SK-N-SH (cell line): Measurements from ENCODE around the gene SLC6A9. TPM values are rescaled to one million over a fixed set of nuclear protein-coding genes. Genes with fewer than 3 reads are reported as not detected.
A peak's percentile ranks its signal among the peaks of the same experiment; 100 is the strongest.

Experiments used
- CTCF ChIA-PET: fragments of 300-600, 350-600 bp; formaldehyde crosslinking; extraction: SDS; loops from one replicate; lab custom pipeline; 2021; lab: Yijun Ruan, JAX
- POLR2A ChIA-PET: fragments of 350-600 bp; sonication (Branson Sonifier 250); formaldehyde crosslinking; extraction: SDS; loops from one replicate; lab custom pipeline; 2020; ENCODE audit warnings: antibody characterized with exemption, inconsistent platforms; lab: Yijun Ruan, JAX
- DNase-seq: peaks from one replicate; pipeline ENCODE4 v3.0.0; 2012
- H2AFZ ChIP-seq: fragments of 200-600 bp; sonication (generic); 2 replicates; pipeline ENCODE4 v1.8.1; 2016; ENCODE audit warnings: antibody characterized with exemption, mild to moderate bottlenecking, low read depth
- H3F3A ChIP-seq: fragments of 200-600 bp; sonication (generic); replicated peaks from 2 replicates; pipeline ENCODE3; 2016; ENCODE audit warnings: antibody characterized with exemption, mild to moderate bottlenecking; ENCODE audit not compliant: insufficient read depth
- H3K27ac ChIP-seq, 2 experiments: fragments of 200-500 bp in 1 of 2; fragments of 200-600 bp in 1 of 2; sonication (Bioruptor generic) in 1 of 2; sonication (generic), shearing (Covaris generic) in 1 of 2; 2 replicates each; pipeline versions ENCODE4 v1.5.1 to v1.6.1; 2014 to 2016; ENCODE audit warnings: low read depth in 2 of 2, inconsistent platforms in 1 of 2, low read length in 1 of 2, mild to moderate bottlenecking in 1 of 2, mixed read lengths in 1 of 2
- H3K27me3 ChIP-seq: fragments of 200-600 bp; sonication (generic), shearing (Covaris generic); 2 replicates; pipeline ENCODE4 v1.6.1; 2016; ENCODE audit warnings: mixed run types; ENCODE audit not compliant: insufficient read depth
- H3K36me3 ChIP-seq, 2 experiments: fragments of 200-500 bp in 1 of 2; fragments of 200-600 bp in 1 of 2; sonication (Bioruptor generic) in 1 of 2; sonication (generic) in 1 of 2; replicated peaks in 1 of 2; 2 replicates each; pipeline versions ENCODE3 to v1.5.1; 2014 to 2016; ENCODE audit warnings: low read length in 1 of 2, mild to moderate bottlenecking in 1 of 2; ENCODE audit not compliant: insufficient read depth in 2 of 2, control insufficient read depth in 1 of 2
- H3K4me1 ChIP-seq, 2 experiments: fragments of 200-500 bp in 1 of 2; fragments of 200-600 bp in 1 of 2; sonication (Bioruptor generic) in 1 of 2; sonication (generic), shearing (Covaris generic) in 1 of 2; 2 replicates each; pipeline versions ENCODE4 v1.5.1 to v1.6.1; 2014 to 2016; ENCODE audit warnings: low read depth in 1 of 2, low read length in 1 of 2, mixed run types in 1 of 2; ENCODE audit not compliant: insufficient read depth in 2 of 2, control insufficient read depth in 1 of 2
- H3K4me2 ChIP-seq: fragments of 200-600 bp; sonication (generic), shearing (Covaris generic); 2 replicates; pipeline ENCODE4 v1.6.1; 2017; ENCODE audit warnings: mixed run types
- H3K4me3 ChIP-seq, 2 experiments: fragments of 200-500 bp in 1 of 2; fragments of 200-600 bp in 1 of 2; sonication (Bioruptor generic) in 1 of 2; sonication (generic), shearing (Covaris generic) in 1 of 2; 2 replicates each; pipeline versions ENCODE4 v1.5.1 to v1.8.1; 2014 to 2016; ENCODE audit warnings: low read depth in 2 of 2, inconsistent platforms in 1 of 2, low read length in 1 of 2, mild to moderate bottlenecking in 1 of 2, mixed read lengths in 1 of 2, moderate library complexity in 1 of 2
- H3K79me2 ChIP-seq: fragments of 200-600 bp; sonication (generic); 2 replicates; pipeline ENCODE4 v1.8.1; 2017; ENCODE audit warnings: mild to moderate bottlenecking; ENCODE audit not compliant: insufficient read depth
- H3K9ac ChIP-seq: fragments of 200-600 bp; sonication (generic); 2 replicates; pipeline ENCODE4 v1.6.1; 2017; ENCODE audit warnings: mixed run types
- H3K9me2 ChIP-seq: fragments of 200-600 bp; sonication (generic); 2 replicates; pipeline ENCODE4 v1.6.1; 2017; ENCODE audit warnings: mixed run types
- H3K9me3 ChIP-seq: fragments of 200-600 bp; sonication (generic); 2 replicates; pipeline ENCODE4 v1.6.1; 2017; ENCODE audit warnings: mixed run types, mild to moderate bottlenecking, moderate library complexity
- H4K20me1 ChIP-seq: fragments of 200-600 bp; sonication (generic); 2 replicates; pipeline ENCODE4 v1.6.1; 2017; ENCODE audit warnings: mild to moderate bottlenecking, mixed run types; ENCODE audit not compliant: insufficient read depth
- CTCF ChIP-seq: fragments of 200-600 bp; sonication (generic); IDR thresholded peaks from 2 replicates; pipeline ENCODE4 v1.6.1; 2017; ENCODE audit warnings: antibody characterized with exemption, mild to moderate bottlenecking, moderate library complexity
- EP300 ChIP-seq, 2 experiments: IDR thresholded peaks; 2 replicates each; pipeline versions ENCODE4 v1.4.0 to v1.6.1; 2012; ENCODE audit warnings: borderline replicate concordance in 1 of 2, low read depth in 1 of 2, low read length in 1 of 2
- EZH2phosphoT487 ChIP-seq: fragments of 200-600 bp; sonication (generic); IDR thresholded peaks from 2 replicates; pipeline ENCODE4 v1.6.1; 2017; ENCODE audit warnings: low read depth, mixed run types, mild to moderate bottlenecking, antibody characterized with exemption, moderate library complexity, borderline replicate concordance
- GATA2 ChIP-seq: sonication (generic); formaldehyde crosslinking; IDR thresholded peaks from 2 replicates; pipeline ENCODE4 v1.5.0; 2020; ENCODE audit warnings: mild to moderate bottlenecking, missing genetic modification reagents
- MAX ChIP-seq: IDR thresholded peaks from 2 replicates; pipeline ENCODE4 v1.4.0; 2012; ENCODE audit warnings: low read depth
- MXI1 ChIP-seq: IDR thresholded peaks from 2 replicates; pipeline ENCODE4 v1.6.1; 2012; ENCODE audit warnings: mild to moderate bottlenecking, low read depth, low read length, improper control_type of control experiment
- PBX3 ChIP-seq: IDR thresholded peaks from 2 replicates; pipeline ENCODE4; 2012
- POLR2AphosphoS5 ChIP-seq: IDR thresholded peaks from 2 replicates; pipeline ENCODE4 v1.6.1; 2012; ENCODE audit warnings: low read depth, low read length
- RCOR1 ChIP-seq: fragments of 150-350 bp; IDR thresholded peaks from 2 replicates; pipeline ENCODE4 v1.6.1; 2017; ENCODE audit warnings: antibody characterized with exemption, low read length
- REST ChIP-seq: IDR thresholded peaks from 2 replicates; pipeline ENCODE4 v1.6.1; 2012; ENCODE audit warnings: mild to moderate bottlenecking, low read depth, low read length, moderate library complexity
- TEAD4 ChIP-seq: IDR thresholded peaks from 2 replicates; pipeline ENCODE4 v1.4.0; 2012; ENCODE audit warnings: mild to moderate bottlenecking, borderline replicate concordance; ENCODE audit not compliant: insufficient read depth
- WGBS: methylation state at CpG from one replicate; pipeline ENCODE4 v1.1.6; 2017; ENCODE audit warnings: low lambda C conversion rate; 5-methylcytosine and 5-hydroxymethylcytosine counted together
- polyA plus RNA-seq, 3 experiments: library from polyadenylated mRNA; depleted of rRNA; stranded (reverse); fragments of >200 nt; gene quantifications; 2 replicates each; pipeline ENCODE4 v1.2.3, GENCODE V29; 2012

SLC6A9 gene
- polyA plus RNA-seq, 1 of the 3 experiments (the other 2 are of a cell fraction): 3.9 TPM

GRCh38 chr1:44024031-44024902 lies 7.0 kb downstream of the SLC6A9 start:
- H3K9ac ChIP-seq: no peak overlapping the region
- no peaks in the 10 kb centered on the region for H3K9me3 ChIP-seq
- H4K20me1 ChIP-seq: no peaks in the 10 kb centered on the region
- H2AFZ ChIP-seq: no peak overlapping the region
- no peaks in the 10 kb centered on the region for H3K79me2 ChIP-seq
- no peaks in the 10 kb centered on the region for H3K36me3 ChIP-seq
- H3K27me3 ChIP-seq: no peaks in the 10 kb centered on the region
- TF ChIP-seq EP300 (IDR thresholded peaks at IDR 0.05; ENCODE audit: borderline replicate concordance in 1 of 2, low read depth in 1 of 2, low read length in 1 of 2) (peak in 1 of 2 experiments; percentile 56; a peak in 1 of 4 replicates), GATA2 (peak; percentile 49; the same call in 1 of the 2 replicates), REST (no peak), POLR2AphosphoS5 (no peak), MXI1 (0 out of 2 replicates have a peak, but pooled peaks have one; percentile 39)
- no peak overlapping the region for H3K4me2 ChIP-seq
- H3F3A ChIP-seq: no peaks in the 10 kb centered on the region
- H3K27ac ChIP-seq: peak overlapping the region in 1 of 2 experiments; percentile 51; a peak in 2 of 4 replicates
- 68% methylated on average over 5 of the region's 14 CpGs for WGBS
- H3K4me1 ChIP-seq: peaks cover 2 to 16% of the 10 kb centered on the region in 2 experiments; a peak in 1 of 4 replicates
- no peak overlapping the region for H3K4me3 ChIP-seq
- CTCF ChIA-PET: interaction anchor here (0.8 to 25.6 kb wide), 4 partner anchors 12 to 27 kb away, joined by 3 to 598 read pairs (median 13); partner anchors contain the start of gene CCDC24
- DNase-seq: peak; percentile 80
- H3K9me2 ChIP-seq: no peaks in the 10 kb centered on the region
- POLR2A ChIA-PET: no interaction called here

- no peak overlapping the region for H3K27ac ChIP-seq
- peaks cover 0 to 14% of the 10 kb centered on the region in 2 experiments; a peak in 1 of 4 replicates for H3K4me1 ChIP-seq
- no peak overlapping the region for H3K4me2 ChIP-seq
- H3K9ac ChIP-seq: no peak overlapping the region
- no peak overlapping the region for H3K4me3 ChIP-seq
- no peaks in the 10 kb centered on the region for H3K79me2 ChIP-seq
- H3F3A ChIP-seq: no peaks in the 10 kb centered on the region
- ChIA-PET POLR2A (interaction anchor here (0.6 kb wide), 1 partner anchor 491 kb away, joined by 3 read pairs; the partner anchor contains the start of gene PTPRF), CTCF (interaction anchor here (0.8 to 25.6 kb wide), 6 partner anchors 10 to 26 kb away, joined by 3 to 598 read pairs (median 6); partner anchors contain the start of gene CCDC24)
- no peak overlapping the region for H2AFZ ChIP-seq
- no peak for DNase-seq
- 86% methylated on average over 6 of the region's 10 CpGs for WGBS
- H4K20me1 ChIP-seq: no peaks in the 10 kb centered on the region
- TF ChIP-seq MXI1 (no peak), PBX3 (no peak), RCOR1 (no peak), CTCF (no peak), MAX (no peak), REST (no peak), TEAD4 (no peak), EZH2phosphoT487 (no peak)
- TF ChIP-seq, all 33 proteins: peak for 0
- Histone ChIP-seq H3K27me3 (no peaks in the 10 kb centered on the region), H3K36me3 (no peaks in the 10 kb centered on the region), H3K9me2 (no peaks in the 10 kb centered on the region), H3K9me3 (no peaks in the 10 kb centered on the region)
These were observed 9.5 kb downstream of the SLC6A9 start for GRCh38 chr1:44021581-44022321.
